Placental pericyte (primary cell): ENCODE measurements around the gene BBX. TPM values are rescaled to one million over a fixed set of nuclear protein-coding genes. Genes with fewer than 3 reads are reported as not detected.

Experiments used
- total RNA-seq: library from RNA; depleted of rRNA; stranded (reverse); fragments of >200 nt; gene quantifications from 2 replicates; pipeline ENCODE4 v1.2.3, GENCODE V29; 2012

BBX gene
- total RNA-seq = 68.1 and 70.9 TPM in 2 replicates

DNA sequence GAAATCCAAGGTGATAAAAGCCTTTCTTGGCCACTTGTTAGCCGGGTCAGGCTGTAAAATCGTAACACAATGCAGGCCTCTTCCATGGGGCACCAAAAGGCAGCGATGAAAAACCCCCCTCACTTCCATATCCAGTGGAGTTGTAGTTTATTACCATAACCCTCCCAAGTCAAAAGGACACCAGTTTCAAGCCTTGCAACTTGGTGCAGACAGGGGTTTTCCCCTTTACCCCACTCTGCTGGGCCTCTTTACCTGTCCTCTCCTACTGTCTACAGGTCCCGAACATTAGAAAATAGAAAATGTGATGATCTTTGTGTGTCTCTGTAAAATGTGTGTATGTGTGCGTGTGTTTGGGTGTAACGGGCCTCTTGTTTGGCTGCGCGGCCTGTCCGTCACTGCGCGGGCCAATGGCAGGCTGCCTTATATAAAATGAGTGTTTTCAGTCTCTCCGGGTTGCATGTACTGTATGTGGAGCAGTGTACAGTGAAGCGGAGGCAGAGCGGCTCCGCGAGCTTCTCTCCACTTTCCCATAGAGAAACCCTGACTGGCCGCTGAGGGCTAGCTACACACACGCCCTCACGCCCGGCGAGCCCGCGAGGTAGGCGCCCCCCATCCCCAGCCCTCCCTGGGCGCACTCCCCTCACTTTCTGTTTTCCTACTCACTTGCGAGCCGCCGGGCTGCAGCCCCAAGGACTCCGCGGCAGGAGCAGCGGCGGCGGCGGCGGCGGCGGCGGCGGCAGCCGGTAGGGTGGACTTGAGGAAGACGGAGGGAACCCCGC is at the start of gene BBX:
Gene BBX, plus strand, starts transcription at position 453 of the 779 bp plus-strand sequence. CDS start 187,499 bp downstream, outside the sequence.

Other genes starting within 250 kb of the BBX start
- gene CCDC54, start 145.5 kb upstream of the BBX start, total RNA-seq = not detected in 2 replicates